ENCODE measurements around the gene EIF6. TPM values are rescaled to one million over a fixed set of nuclear protein-coding genes. Genes with fewer than 3 reads are reported as not detected.

The EIF6 gene
- total and polyA plus RNA-seq, 2 of the 8 experiments (the other 6 are each of a cell fraction or from before 2014, with no cell fraction given), result 184 to 319 TPM

DNA sequence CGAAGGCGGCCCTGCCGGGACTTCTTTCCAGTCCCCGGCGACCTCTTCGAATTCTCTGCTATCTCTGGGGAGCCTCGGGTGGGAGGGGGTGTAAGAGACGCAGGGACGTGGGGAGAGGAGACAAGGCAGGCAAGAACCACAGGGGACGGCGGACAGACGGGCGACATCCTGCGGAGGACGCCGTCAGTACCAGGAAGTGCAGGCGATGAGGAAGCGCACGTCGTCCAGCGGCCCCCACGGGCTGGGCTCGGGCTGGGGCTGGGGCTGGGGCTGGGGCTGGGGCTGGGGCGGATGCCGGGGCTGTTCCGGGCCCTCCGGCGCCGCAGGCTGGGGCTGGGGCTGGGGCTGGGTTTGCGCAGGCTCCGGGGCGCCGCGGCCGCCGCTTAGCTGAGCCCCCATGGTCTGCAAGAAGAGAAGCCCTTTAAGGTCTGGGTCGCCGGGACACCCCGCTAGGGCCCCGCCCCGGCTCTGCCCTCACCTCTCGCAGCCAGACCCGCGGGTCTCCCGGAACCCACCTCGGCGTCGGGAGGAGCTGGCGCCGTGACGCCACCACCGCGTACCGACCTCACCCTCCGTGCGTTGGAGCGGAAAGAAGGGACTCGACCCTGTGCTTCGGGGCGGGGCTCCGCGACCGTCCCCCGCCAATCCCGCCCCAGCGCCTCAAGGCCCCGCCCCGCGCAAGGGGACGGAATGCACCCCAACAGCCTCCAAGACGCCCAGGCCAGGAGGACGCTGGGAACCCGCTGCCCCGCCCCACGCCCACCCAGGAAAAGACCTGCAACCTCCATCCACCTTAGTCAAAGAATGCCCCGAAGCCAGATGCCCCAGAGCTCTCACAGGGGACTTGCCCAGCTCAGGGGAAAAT, 6.8 kb downstream of the EIF6 start, which contains the start of gene MMP24OS (continued):
- TF ChIP-seq CBX5 (IDR thresholded peaks at IDR 0.05; ENCODE audit: low read depth, low read length) (no peak), GABPA (IDR thresholded peaks at IDR 0.05; ENCODE audit: borderline replicate concordance, insufficient read depth, low read length) (no peak), RNF2 (IDR thresholded peaks at IDR 0.05; ENCODE audit: borderline replicate concordance, low read depth, low read length, missing control alignments, poor library complexity, severe bottlenecking) (no peak), RAD21 (IDR thresholded peaks at IDR 0.05 in 1 of 2, conservative IDR thresholded peaks at IDR 0.05 in 1 of 2; ENCODE audit: low read depth in 2 of 2, low read length in 2 of 2) (peak in 1 of 2 experiments; percentile 5; a peak in 1 of 4 replicates), EP300 (IDR thresholded peaks at IDR 0.05; ENCODE audit: borderline replicate concordance in 1 of 2, low read depth in 2 of 2, low read length in 2 of 2) (no peak), SP2 (IDR thresholded peaks at IDR 0.05; ENCODE audit: low read length) (no peak), PHF8 (conservative IDR thresholded peaks at IDR 0.05; ENCODE audit: low read depth, low read length) (peak; percentile 44), JUND (IDR thresholded peaks at IDR 0.05; ENCODE audit: low read length) (no peak), SIN3A (conservative IDR thresholded peaks at IDR 0.05 in 1 of 2, IDR thresholded peaks at IDR 0.05 in 1 of 2; ENCODE audit: low read depth in 1 of 2, low read length in 2 of 2) (0 out of 4 replicates have a peak, but pooled peaks of 1 of the 2 experiments have one; percentile 21), FOSL1 (IDR thresholded peaks at IDR 0.05; ENCODE audit: insufficient read depth, low read depth, low read length) (no peak), ASH2L (IDR thresholded peaks at IDR 0.05; ENCODE audit: low read length) (peak; percentile 43), CREB1 (IDR thresholded peaks at IDR 0.05) (peak; percentile 88), POLR2AphosphoS5 (IDR thresholded peaks at IDR 0.05; ENCODE audit: low read depth, low read length) (peak; percentile 90), BCL11A (IDR thresholded peaks at IDR 0.05; ENCODE audit: low read depth in 2 of 2, low read length in 2 of 2) (no peak), TAF1 (IDR thresholded peaks at IDR 0.05; ENCODE audit: low read depth, low read length) (peak; percentile 89), TCF12 (IDR thresholded peaks at IDR 0.05; ENCODE audit: low read depth, low read length) (no peak)
- TF ChIP-seq, protein P1, sequence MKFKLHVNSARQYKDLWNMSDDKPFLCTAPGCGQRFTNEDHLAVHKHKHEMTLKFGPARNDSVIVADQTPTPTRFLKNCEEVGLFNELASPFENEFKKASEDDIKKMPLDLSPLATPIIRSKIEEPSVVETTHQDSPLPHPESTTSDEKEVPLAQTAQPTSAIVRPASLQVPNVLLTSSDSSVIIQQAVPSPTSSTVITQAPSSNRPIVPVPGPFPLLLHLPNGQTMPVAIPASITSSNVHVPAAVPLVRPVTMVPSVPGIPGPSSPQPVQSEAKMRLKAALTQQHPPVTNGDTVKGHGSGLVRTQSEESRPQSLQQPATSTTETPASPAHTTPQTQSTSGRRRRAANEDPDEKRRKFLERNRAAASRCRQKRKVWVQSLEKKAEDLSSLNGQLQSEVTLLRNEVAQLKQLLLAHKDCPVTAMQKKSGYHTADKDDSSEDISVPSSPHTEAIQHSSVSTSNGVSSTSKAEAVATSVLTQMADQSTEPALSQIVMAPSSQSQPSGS (IDR thresholded peaks at IDR 0.05; ENCODE audit: low read length), result peak; percentile 45; the same call in 1 of the 2 replicates
- TF ChIP-seq, protein P2, sequence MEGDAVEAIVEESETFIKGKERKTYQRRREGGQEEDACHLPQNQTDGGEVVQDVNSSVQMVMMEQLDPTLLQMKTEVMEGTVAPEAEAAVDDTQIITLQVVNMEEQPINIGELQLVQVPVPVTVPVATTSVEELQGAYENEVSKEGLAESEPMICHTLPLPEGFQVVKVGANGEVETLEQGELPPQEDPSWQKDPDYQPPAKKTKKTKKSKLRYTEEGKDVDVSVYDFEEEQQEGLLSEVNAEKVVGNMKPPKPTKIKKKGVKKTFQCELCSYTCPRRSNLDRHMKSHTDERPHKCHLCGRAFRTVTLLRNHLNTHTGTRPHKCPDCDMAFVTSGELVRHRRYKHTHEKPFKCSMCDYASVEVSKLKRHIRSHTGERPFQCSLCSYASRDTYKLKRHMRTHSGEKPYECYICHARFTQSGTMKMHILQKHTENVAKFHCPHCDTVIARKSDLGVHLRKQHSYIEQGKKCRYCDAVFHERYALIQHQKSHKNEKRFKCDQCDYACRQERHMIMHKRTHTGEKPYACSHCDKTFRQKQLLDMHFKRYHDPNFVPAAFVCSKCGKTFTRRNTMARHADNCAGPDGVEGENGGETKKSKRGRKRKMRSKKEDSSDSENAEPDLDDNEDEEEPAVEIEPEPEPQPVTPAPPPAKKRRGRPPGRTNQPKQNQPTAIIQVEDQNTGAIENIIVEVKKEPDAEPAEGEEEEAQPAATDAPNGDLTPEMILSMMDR (IDR thresholded peaks at IDR 0.05; ENCODE audit: control extremely low read depth in 1 of 3, insufficient read depth in 1 of 3, low read depth in 1 of 3, low read length in 3 of 3), result peak in 2 of 3 experiments; percentile 11 to 47; a peak in 2 of 4 replicates

Data from H1 (cell line).